ENCODE data around the gene SETD2. TPM values are rescaled to one million over a fixed set of nuclear protein-coding genes. Genes with fewer than 3 reads are reported as not detected.
A peak's percentile ranks its signal among the peaks of the same experiment; 100 is the strongest.
"Not testable (repeated sequence)": the region's sequence is repeated elsewhere in the genome, so short reads cannot be mapped to it uniquely, and the experiment has no call there.

The SETD2 gene
- polyA plus RNA-seq (2013) = 43.4 TPM

- ChIA-PET CTCF (interaction anchor here (0.6 to 2.3 kb wide), 11 partner anchors 11 to 154 kb away, joined by 3 to 11 read pairs (median 3); partner anchors contain the start of gene KLHL18), POLR2A (interaction anchor here (0.5 to 1.7 kb wide), 8 partner anchors 9 to 115 kb away, joined by 3 to 11 read pairs (median 3); no protein-coding TSS in a partner anchor)
- Histone ChIP-seq H3K4me3 (ENCODE audit: control insufficient read depth in 1 of 7, extremely low read depth in 1 of 7, insufficient read depth in 4 of 7, low read depth in 2 of 7, low read length in 6 of 7) (peak within 1 kb of the TSS; percentile 89 to 99 (median 94)), H3K36me3 (ENCODE audit: control insufficient read depth in 4 of 4, insufficient read depth in 4 of 4, low read length in 3 of 4) (peaks cover 0 to 5% (median 0%) of the 10 kb centered on the region in 4 experiments), H3K27ac (ENCODE audit: insufficient read depth in 1 of 2, low read depth in 1 of 2, low read length in 2 of 2, poor library complexity in 1 of 2, severe bottlenecking in 2 of 2) (peak within 1 kb of the TSS; percentile 92 to 95), H3K27me3 (replicated peaks in 2 of 5; ENCODE audit: control insufficient read depth in 4 of 5, insufficient read depth in 5 of 5, low read length in 4 of 5) (no peaks in the 10 kb centered on the region), H3K9me3 (ENCODE audit: control extremely low read depth in 1 of 5, control insufficient read depth in 4 of 5, insufficient read depth in 2 of 5, low read depth in 1 of 5, low read length in 4 of 5) (no peaks in the 10 kb centered on the region), H3K4me1 (ENCODE audit: control extremely low read depth in 1 of 4, control insufficient read depth in 4 of 4, insufficient read depth in 4 of 4, low read length in 3 of 4) (peaks cover 15 to 46% (median 40%) of the 10 kb centered on the region in 4 experiments)
- DNase-seq = peak; percentile 89 to 95 (median 91)
- WGBS (ENCODE audit: insufficient coverage) = under 1% methylated on average over 75 of the region's 95 CpGs
Measured at GRCh38 chr3:47164007-47164881, at the start of gene SETD2. SETD2 (minus strand) TSS chr3:47164113; CDS start chr3:47163924, 189 bp downstream.

GRCh38 chr3:47210863-47211405 is 47.0 kb upstream of the SETD2 start:
- ChIA-PET CTCF (interaction anchor here (0.8 to 1.5 kb wide), 2 partner anchors 10 to 23 kb away, joined by 4 to 7 read pairs; no protein-coding TSS in a partner anchor), POLR2A (no interaction called here)
- DNase-seq = no peak
- no peaks in the 10 kb centered on the region for H3K9me3 ChIP-seq (ENCODE audit: control extremely low read depth in 1 of 5, control insufficient read depth in 4 of 5, insufficient read depth in 2 of 5, low read depth in 1 of 5, low read length in 4 of 5)
- no peaks in the 10 kb centered on the region for H3K36me3 ChIP-seq (ENCODE audit: control insufficient read depth in 4 of 4, insufficient read depth in 4 of 4, low read length in 3 of 4)
- no peak overlapping the region for H3K27ac ChIP-seq (ENCODE audit: insufficient read depth in 1 of 2, low read depth in 1 of 2, low read length in 2 of 2, poor library complexity in 1 of 2, severe bottlenecking in 2 of 2)
- no peak overlapping the region for H3K4me3 ChIP-seq (ENCODE audit: control insufficient read depth in 1 of 7, extremely low read depth in 1 of 7, insufficient read depth in 4 of 7, low read depth in 2 of 7, low read length in 6 of 7)
- WGBS (ENCODE audit: insufficient coverage) = 100% methylated on average over 1 of the region's 3 CpGs
- no peaks in the 10 kb centered on the region for H3K4me1 ChIP-seq (ENCODE audit: control extremely low read depth in 1 of 4, control insufficient read depth in 4 of 4, insufficient read depth in 4 of 4, low read length in 3 of 4)
- H3K27me3 ChIP-seq (replicated peaks in 2 of 5; ENCODE audit: control insufficient read depth in 4 of 5, insufficient read depth in 5 of 5, low read length in 4 of 5) = no peaks in the 10 kb centered on the region

- WGBS (ENCODE audit: insufficient coverage) = 100% methylated on average over 1 of the region's 5 CpGs
- CTCF ChIA-PET, POLR2A ChIA-PET: not testable (repeated sequence)
Measured at GRCh38 chr3:47206022-47206421, 42.1 kb upstream of the SETD2 start.

GRCh38 chr3:47204875-47205274 is 41.0 kb upstream of the SETD2 start:
- Histone ChIP-seq H3K27me3 (replicated peaks in 2 of 5; ENCODE audit: control insufficient read depth in 4 of 5, insufficient read depth in 5 of 5, low read length in 4 of 5) (no peaks in the 10 kb centered on the region), H3K36me3 (ENCODE audit: control insufficient read depth in 4 of 4, insufficient read depth in 4 of 4, low read length in 3 of 4) (no peaks in the 10 kb centered on the region), H3K4me1 (ENCODE audit: control extremely low read depth in 1 of 4, control insufficient read depth in 4 of 4, insufficient read depth in 4 of 4, low read length in 3 of 4) (no peaks in the 10 kb centered on the region), H3K4me3 (ENCODE audit: control insufficient read depth in 1 of 7, extremely low read depth in 1 of 7, insufficient read depth in 4 of 7, low read depth in 2 of 7, low read length in 6 of 7) (no peak overlapping the region), H3K27ac (ENCODE audit: insufficient read depth in 1 of 2, low read depth in 1 of 2, low read length in 2 of 2, poor library complexity in 1 of 2, severe bottlenecking in 2 of 2) (no peak overlapping the region), H3K9me3 (ENCODE audit: control extremely low read depth in 1 of 5, control insufficient read depth in 4 of 5, insufficient read depth in 2 of 5, low read depth in 1 of 5, low read length in 4 of 5) (no peaks in the 10 kb centered on the region)
- ChIA-PET CTCF (no interaction called here), POLR2A (no interaction called here)
- no peak for DNase-seq

More at GRCh38 chr3:47206022-47206421, 42.1 kb upstream of the SETD2 start:
- DNase-seq; H3K36me3 ChIP-seq (ENCODE audit: control insufficient read depth in 4 of 4, insufficient read depth in 4 of 4, low read length in 3 of 4); H3K9me3 ChIP-seq (ENCODE audit: control extremely low read depth in 1 of 5, control insufficient read depth in 4 of 5, insufficient read depth in 2 of 5, low read depth in 1 of 5, low read length in 4 of 5); H3K4me1 ChIP-seq (ENCODE audit: control extremely low read depth in 1 of 4, control insufficient read depth in 4 of 4, insufficient read depth in 4 of 4, low read length in 3 of 4); H3K27ac ChIP-seq (ENCODE audit: insufficient read depth in 1 of 2, low read depth in 1 of 2, low read length in 2 of 2, poor library complexity in 1 of 2, severe bottlenecking in 2 of 2); H3K4me3 ChIP-seq (ENCODE audit: control insufficient read depth in 1 of 7, extremely low read depth in 1 of 7, insufficient read depth in 4 of 7, low read depth in 2 of 7, low read length in 6 of 7); H3K27me3 ChIP-seq (replicated peaks in 2 of 5; ENCODE audit: control insufficient read depth in 4 of 5, insufficient read depth in 5 of 5, low read length in 4 of 5): not testable (repeated sequence)

- Histone ChIP-seq H3K27ac (ENCODE audit: insufficient read depth in 1 of 2, low read depth in 1 of 2, low read length in 2 of 2, poor library complexity in 1 of 2, severe bottlenecking in 2 of 2) (no peak overlapping the region), H3K4me3 (ENCODE audit: control insufficient read depth in 1 of 7, extremely low read depth in 1 of 7, insufficient read depth in 4 of 7, low read depth in 2 of 7, low read length in 6 of 7) (no peak overlapping the region), H3K4me1 (ENCODE audit: control extremely low read depth in 1 of 4, control insufficient read depth in 4 of 4, insufficient read depth in 4 of 4, low read length in 3 of 4) (no peaks in the 10 kb centered on the region), H3K9me3 (ENCODE audit: control extremely low read depth in 1 of 5, control insufficient read depth in 4 of 5, insufficient read depth in 2 of 5, low read depth in 1 of 5, low read length in 4 of 5) (no peaks in the 10 kb centered on the region), H3K36me3 (ENCODE audit: control insufficient read depth in 4 of 4, insufficient read depth in 4 of 4, low read length in 3 of 4) (no peaks in the 10 kb centered on the region), H3K27me3 (replicated peaks in 2 of 5; ENCODE audit: control insufficient read depth in 4 of 5, insufficient read depth in 5 of 5, low read length in 4 of 5) (no peaks in the 10 kb centered on the region)
- DNase-seq = no peak
- WGBS (ENCODE audit: insufficient coverage) = 100% methylated on average over 3 of the region's 3 CpGs
- ChIA-PET POLR2A (no interaction called here), CTCF (no interaction called here)
Measured at GRCh38 chr3:47202542-47202941, 38.6 kb upstream of the SETD2 start.

GRCh38 chr3:47197287-47197686 is 33.4 kb upstream of the SETD2 start:
- 100% methylated on average over 1 of the region's 3 CpGs for WGBS (ENCODE audit: insufficient coverage)
- Histone ChIP-seq H3K27me3 (replicated peaks in 2 of 5; ENCODE audit: control insufficient read depth in 4 of 5, insufficient read depth in 5 of 5, low read length in 4 of 5) (no peaks in the 10 kb centered on the region), H3K27ac (ENCODE audit: insufficient read depth in 1 of 2, low read depth in 1 of 2, low read length in 2 of 2, poor library complexity in 1 of 2, severe bottlenecking in 2 of 2) (no peak overlapping the region), H3K9me3 (ENCODE audit: control extremely low read depth in 1 of 5, control insufficient read depth in 4 of 5, insufficient read depth in 2 of 5, low read depth in 1 of 5, low read length in 4 of 5) (peaks cover 0 to 3% (median 0%) of the 10 kb centered on the region in 5 experiments), H3K4me1 (ENCODE audit: control extremely low read depth in 1 of 4, control insufficient read depth in 4 of 4, insufficient read depth in 4 of 4, low read length in 3 of 4) (no peaks in the 10 kb centered on the region), H3K36me3 (ENCODE audit: control insufficient read depth in 4 of 4, insufficient read depth in 4 of 4, low read length in 3 of 4) (no peaks in the 10 kb centered on the region), H3K4me3 (ENCODE audit: control insufficient read depth in 1 of 7, extremely low read depth in 1 of 7, insufficient read depth in 4 of 7, low read depth in 2 of 7, low read length in 6 of 7) (no peak overlapping the region)
- ChIA-PET POLR2A (interaction anchor here (0.6 kb wide), 1 partner anchor 228 kb away, joined by 4 read pairs; no protein-coding TSS in a partner anchor), CTCF (no interaction called here)
- DNase-seq = no peak

DNA sequence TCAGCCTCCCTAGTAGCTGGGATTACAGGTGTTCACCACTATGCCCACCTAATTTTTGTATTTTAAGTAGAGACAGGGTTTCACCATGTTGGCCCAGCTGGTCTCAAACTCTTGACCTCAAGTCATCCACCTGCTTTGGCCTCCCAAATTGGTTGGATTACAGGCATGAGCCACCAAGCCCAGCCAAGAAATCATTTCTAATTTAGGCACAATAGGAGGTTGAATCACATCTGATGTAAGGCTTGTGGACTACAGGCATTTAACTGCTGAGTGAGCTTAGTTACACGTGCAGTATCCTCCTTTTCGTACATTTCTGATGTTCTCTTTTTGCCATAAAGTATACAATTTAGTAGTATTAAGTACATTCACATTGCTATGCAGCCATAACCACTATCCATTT is 31.1 kb upstream of the SETD2 start:
- H3K4me1 ChIP-seq (ENCODE audit: control extremely low read depth in 1 of 4, control insufficient read depth in 4 of 4, insufficient read depth in 4 of 4, low read length in 3 of 4) = no peaks in the 10 kb centered on the region
- no peaks in the 10 kb centered on the region for H3K36me3 ChIP-seq (ENCODE audit: control insufficient read depth in 4 of 4, insufficient read depth in 4 of 4, low read length in 3 of 4)
- no peak overlapping the region for H3K27ac ChIP-seq (ENCODE audit: insufficient read depth in 1 of 2, low read depth in 1 of 2, low read length in 2 of 2, poor library complexity in 1 of 2, severe bottlenecking in 2 of 2)
- DNase-seq = no peak
- ChIA-PET POLR2A (interaction anchor here (0.9 kb wide), 1 partner anchor 17 kb away, joined by 3 read pairs; no protein-coding TSS in a partner anchor), CTCF (interaction anchor here (1.1 to 1.5 kb wide), 2 partner anchors 16 to 70 kb away, joined by 3 read pairs; no protein-coding TSS in a partner anchor)
- H3K9me3 ChIP-seq (ENCODE audit: control extremely low read depth in 1 of 5, control insufficient read depth in 4 of 5, insufficient read depth in 2 of 5, low read depth in 1 of 5, low read length in 4 of 5) = peaks cover 0 to 3% (median 0%) of the 10 kb centered on the region in 5 experiments
- no peaks in the 10 kb centered on the region for H3K27me3 ChIP-seq (replicated peaks in 2 of 5; ENCODE audit: control insufficient read depth in 4 of 5, insufficient read depth in 5 of 5, low read length in 4 of 5)
- no peak overlapping the region for H3K4me3 ChIP-seq (ENCODE audit: control insufficient read depth in 1 of 7, extremely low read depth in 1 of 7, insufficient read depth in 4 of 7, low read depth in 2 of 7, low read length in 6 of 7)
- WGBS (ENCODE audit: insufficient coverage) = no CpG with 5 or more reads among the region's 2 CpGs
